SKM-1 (cell line): Measurements from ENCODE around the gene MRPL48.
A peak's percentile ranks its signal among the peaks of the same experiment; 100 is the strongest.
"Not testable (repeated sequence)": the region's sequence is repeated elsewhere in the genome, so short reads cannot be mapped to it uniquely, and the experiment has no call there.

ENCODE experiments used
- DNase-seq: peaks from one replicate; lab custom pipeline; 2025; ENCODE audit not compliant: unreplicated experiment; lab: John Stamatoyannopoulos, UW

MRPL48 gene

GRCh38 chr11:73838443-73839122 lies 50.9 kb downstream of the MRPL48 start:
- DNase-seq = no peak

- DNase-seq = no peak
Measured at GRCh38 chr11:73839123-73839457, 51.4 kb downstream of the MRPL48 start.

- peak; percentile 36 for DNase-seq
Measured at GRCh38 chr11:73851046-73851764, 63.5 kb downstream of the MRPL48 start.

DNA sequence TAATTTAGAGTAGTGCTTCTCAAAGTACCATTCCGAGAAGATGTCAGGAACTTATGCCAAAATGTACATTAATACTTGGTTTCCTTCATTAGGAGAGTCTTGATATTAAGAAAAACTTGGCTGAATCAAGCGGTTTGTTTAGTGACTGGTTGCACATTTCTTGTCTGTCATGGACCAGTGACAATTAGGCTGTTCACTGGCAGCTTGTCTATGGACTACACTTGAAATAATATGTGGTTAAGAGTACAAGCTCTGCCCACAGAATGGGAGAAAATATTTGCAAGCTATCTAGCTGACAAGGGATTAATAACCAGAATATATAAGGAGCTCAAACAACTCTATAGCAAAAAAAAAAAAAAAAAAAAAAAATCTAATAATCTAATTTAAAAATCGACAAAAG lies 64.4 kb downstream of the MRPL48 start:
- DNase-seq = no peak

- no peak for DNase-seq
Measured at GRCh38 chr11:73854680-73855079, 67.0 kb downstream of the MRPL48 start.

DNA sequence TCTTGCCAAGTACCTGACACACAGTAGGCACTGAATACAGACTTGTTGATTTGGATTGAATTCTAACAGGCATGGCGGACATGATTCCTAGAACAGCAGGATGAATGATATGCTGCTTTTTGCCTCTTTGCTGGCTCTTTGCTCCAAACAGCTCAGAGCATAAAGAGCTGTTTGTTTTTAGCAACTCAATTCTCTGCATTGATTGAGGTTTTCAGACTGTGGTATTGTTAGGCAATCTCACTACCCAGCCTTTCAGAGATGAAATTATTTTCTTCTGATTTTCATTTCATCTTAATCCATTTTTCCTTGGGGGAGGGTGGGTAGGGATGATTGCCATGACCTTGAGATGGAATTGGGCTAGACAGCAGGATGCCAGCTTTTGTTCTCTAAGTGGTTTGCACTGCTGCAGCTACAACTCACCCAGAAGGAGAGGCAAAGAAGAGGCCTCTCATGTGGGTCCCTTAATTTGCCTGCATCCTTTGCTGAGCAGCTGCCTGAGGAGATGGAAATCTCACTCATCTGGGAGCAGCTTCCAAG lies 68.4 kb downstream of the MRPL48 start:
- DNase-seq = no peak

- DNase-seq = no peak
Measured at GRCh38 chr11:73859671-73860070, 72.0 kb downstream of the MRPL48 start.

- no peak for DNase-seq
Measured at GRCh38 chr11:73860202-73860601, 72.5 kb downstream of the MRPL48 start.

- DNase-seq = no peak
Measured at GRCh38 chr11:73862986-73863385, 75.3 kb downstream of the MRPL48 start.

GRCh38 chr11:73866095-73866579 lies 78.5 kb downstream of the MRPL48 start:
- DNase-seq = no peak

DNA sequence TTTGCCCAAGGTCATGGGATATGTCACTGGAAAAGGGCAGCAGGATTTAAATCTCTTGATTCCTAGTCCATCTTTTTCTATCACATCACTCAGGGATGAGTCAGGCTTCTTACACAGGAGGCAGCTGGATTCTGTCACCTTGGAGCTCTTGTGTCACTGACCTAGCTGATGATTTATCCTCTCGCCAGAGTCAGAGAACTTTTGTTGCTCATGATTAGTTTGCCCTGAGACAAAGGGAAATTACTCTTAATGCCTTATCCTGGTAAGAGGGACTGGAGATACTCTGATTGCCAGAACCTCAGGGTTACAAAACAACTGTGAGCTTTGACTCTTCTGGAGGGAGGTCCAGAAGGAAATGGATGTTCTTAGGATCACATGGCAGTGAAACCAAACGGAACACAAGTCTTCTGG lies 78.9 kb downstream of the MRPL48 start:
- DNase-seq = no peak

GRCh38 chr11:73869332-73869949 lies 81.8 kb downstream of the MRPL48 start:
- no peak for DNase-seq

- no peak for DNase-seq
Measured at GRCh38 chr11:73870261-73870660, 82.6 kb downstream of the MRPL48 start.

GRCh38 chr11:73872749-73873357 lies 85.2 kb downstream of the MRPL48 start:
- DNase-seq = no peak

GRCh38 chr11:73875380-73875779 lies 87.7 kb downstream of the MRPL48 start:
- DNase-seq = no peak

GRCh38 chr11:73875840-73876239 lies 88.2 kb downstream of the MRPL48 start:
- DNase-seq = no peak

DNA sequence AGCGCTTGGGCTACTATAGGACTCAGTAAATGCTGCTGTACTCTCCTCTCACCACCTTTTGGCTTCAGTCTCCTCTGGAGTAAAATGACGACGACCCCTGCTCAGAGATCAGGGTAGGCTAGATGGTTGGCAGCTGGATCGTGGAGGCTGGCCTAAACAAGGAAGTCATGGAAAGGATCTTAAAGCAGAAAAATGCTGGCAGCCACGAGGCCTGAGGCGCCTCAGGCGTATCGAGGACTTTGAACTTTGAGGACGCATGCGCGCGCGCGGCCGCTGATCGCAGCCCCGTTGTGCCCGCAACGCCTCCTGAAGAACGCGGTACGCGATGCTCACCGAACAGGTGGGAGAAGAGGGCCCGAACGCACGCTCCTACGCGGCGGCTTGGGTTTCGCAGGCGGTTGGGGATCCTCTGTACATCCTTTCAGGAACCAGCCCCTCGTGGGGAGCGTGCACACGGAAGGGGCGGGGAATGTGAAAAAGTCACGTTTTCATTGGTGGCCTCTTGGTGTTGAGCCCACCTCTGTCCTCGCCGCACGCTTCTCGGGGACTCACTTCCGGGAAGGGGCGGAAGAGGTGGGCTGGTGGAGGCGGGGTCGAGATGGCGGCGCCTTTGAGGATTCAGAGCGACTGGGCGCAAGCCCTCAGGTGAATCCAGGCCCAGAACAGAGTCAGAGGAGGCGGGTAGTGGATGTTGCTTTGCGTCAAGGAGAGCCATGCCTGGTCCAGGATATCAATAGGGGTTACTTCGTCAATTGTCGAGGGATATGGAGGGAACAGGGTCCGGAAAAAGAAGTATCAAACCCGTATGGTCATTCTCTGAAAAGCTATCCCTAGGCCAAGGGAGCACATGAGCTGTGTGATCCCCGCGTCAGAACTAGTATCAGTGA lies 89.0 kb downstream of the MRPL48 start, which contains the start of the genes COA4 and PAAF1:
COA4 (minus strand) TSS at position 423 of the 887 bp plus-strand sequence. CDS start 3,468 bp downstream, outside the sequence.
PAAF1 (plus strand) TSS at position 576 of the 887 bp plus-strand sequence; CDS start at position 599, 23 bp downstream.
- peak; percentile 96 for DNase-seq

DNA sequence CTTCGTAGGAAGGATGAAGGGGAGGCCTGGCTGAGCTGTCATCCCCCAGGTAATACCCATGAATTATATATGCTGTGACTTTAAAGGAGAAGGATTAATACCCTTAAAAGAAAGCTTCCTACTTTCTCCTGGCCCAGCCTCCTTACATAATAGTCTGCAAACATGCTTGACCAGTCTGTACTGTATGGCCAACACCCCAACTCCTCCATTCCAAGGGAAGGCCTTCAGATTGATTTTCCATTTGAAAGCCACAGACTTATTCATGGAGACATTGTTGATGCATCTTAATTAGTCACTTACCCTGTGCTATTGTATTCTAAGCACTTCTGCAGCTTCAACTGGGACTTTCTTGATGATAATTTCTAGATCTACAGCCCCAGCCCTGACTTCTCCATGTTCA lies 91.1 kb downstream of the MRPL48 start:
- no peak for DNase-seq

GRCh38 chr11:73880449-73880848 lies 92.8 kb downstream of the MRPL48 start:
- not testable (repeated sequence) for DNase-seq

GRCh38 chr11:73883856-73884255 lies 96.2 kb downstream of the MRPL48 start:
- no peak for DNase-seq
